NCI-H82 treated with DMSO at 0.1 percent for 48 hours (cell line): ENCODE data around the gene MRTO4.

Experiments
- DNase-seq: peaks from one replicate; lab custom pipeline; 2025; ENCODE audit not compliant: unreplicated experiment; lab: John Stamatoyannopoulos, UW

Gene MRTO4

DNA sequence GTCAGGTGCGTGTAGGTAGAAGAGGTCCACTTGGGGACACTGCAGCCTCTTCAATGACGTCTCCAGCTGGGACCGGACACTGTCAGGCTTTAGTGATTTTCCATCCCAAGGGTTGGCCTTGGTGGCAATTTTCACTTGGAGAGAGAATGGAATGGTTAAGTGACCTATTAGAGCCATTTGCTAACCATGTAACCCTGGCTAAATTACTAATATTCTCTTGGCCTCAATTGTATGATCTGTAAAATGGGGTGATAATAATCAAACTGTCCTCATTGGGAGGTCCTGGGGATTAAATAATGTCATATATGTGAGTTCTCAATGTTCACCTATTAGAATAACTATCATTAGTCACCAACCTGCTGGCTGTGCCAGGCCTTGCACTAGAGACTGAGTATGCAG lies 56.9 kb downstream of the MRTO4 start:
- DNase-seq = no peak

DNA sequence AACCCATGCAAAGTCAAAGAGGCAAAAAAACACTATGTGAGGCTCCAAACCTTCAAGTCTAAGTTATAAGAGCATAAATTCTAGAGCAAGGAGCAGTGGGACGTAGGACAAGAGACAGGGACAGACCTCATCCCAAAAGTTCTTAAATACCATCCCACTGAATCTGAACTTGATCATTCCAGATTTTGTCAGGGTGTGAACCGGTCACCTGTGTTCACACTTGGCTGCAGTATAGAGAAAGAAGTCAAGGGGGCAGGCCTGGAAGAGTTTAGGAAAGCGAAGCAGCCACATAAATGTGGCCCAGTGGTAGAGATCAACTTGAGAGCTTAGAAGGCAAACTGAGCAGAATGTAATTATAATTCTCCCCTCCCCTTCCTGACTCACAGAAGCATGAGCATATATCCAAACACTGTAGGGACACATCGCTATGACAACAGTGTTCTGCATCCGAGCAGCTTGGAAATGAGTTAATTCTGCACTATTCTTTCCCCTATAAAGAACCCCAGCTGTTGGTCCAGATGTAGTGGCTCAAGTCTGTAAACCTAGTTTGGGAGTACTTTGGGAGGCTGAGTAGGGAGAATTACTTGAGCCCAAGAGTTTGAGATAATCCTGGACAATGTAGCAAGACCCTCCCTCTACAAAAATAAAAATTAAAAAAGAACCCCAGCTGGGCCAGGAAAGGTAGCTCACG lies 57.7 kb downstream of the MRTO4 start:
- DNase-seq = no peak
